Bronchial epithelial cell (primary cell): ENCODE data around the gene HEY2. TPM values are rescaled to one million over a fixed set of nuclear protein-coding genes. Genes with fewer than 3 reads are reported as not detected.

ENCODE experiments used
- DNase-seq: peaks from one replicate; pipeline ENCODE4 v3.0.0-alpha.2; 2010; ENCODE audit warnings: low read depth
- FAIRE-seq: peaks from 2 replicates; lab custom pipeline; 2011; peaks lifted over from hg19 to GRCh38; lab: Jason Lieb, UNC
- H3K27me3 ChIP-seq: 2 replicates; pipeline ENCODE4 v1.5.1; 2011; ENCODE audit warnings: low read length; ENCODE audit not compliant: control insufficient read depth, insufficient read depth
- H3K36me3 ChIP-seq: 2 replicates; pipeline ENCODE4 v1.5.1; 2011; ENCODE audit warnings: low read length; ENCODE audit not compliant: control insufficient read depth, insufficient read depth
- H3K4me3 ChIP-seq: 2 replicates; pipeline ENCODE4 v1.5.1; 2011; ENCODE audit warnings: mild to moderate bottlenecking, low read depth, low read length, control low read depth
- total RNA-seq: library from RNA; depleted of rRNA; stranded (reverse); fragments of >200 nt; gene quantifications from 2 replicates; pipeline ENCODE4 v1.2.1, GENCODE V29; 2014
- TF ChIP-seq, protein P1 (sequence below): IDR thresholded peaks from 2 replicates; pipeline ENCODE4 v1.5.1; 2011; ENCODE audit warnings: mild to moderate bottlenecking, moderate library complexity, low read length, control low read depth, inconsistent platforms; ENCODE audit not compliant: insufficient read depth, severe bottlenecking

The HEY2 gene
- total RNA-seq, 1 donor from 2014 or later = not detected

- FAIRE-seq (no peak), DNase-seq (no peak)
- Histone ChIP-seq H3K4me3 (no peak overlapping the region), H3K27me3 (no peaks in the 10 kb centered on the region), H3K36me3 (no peaks in the 10 kb centered on the region)
- TF ChIP-seq, protein P1, sequence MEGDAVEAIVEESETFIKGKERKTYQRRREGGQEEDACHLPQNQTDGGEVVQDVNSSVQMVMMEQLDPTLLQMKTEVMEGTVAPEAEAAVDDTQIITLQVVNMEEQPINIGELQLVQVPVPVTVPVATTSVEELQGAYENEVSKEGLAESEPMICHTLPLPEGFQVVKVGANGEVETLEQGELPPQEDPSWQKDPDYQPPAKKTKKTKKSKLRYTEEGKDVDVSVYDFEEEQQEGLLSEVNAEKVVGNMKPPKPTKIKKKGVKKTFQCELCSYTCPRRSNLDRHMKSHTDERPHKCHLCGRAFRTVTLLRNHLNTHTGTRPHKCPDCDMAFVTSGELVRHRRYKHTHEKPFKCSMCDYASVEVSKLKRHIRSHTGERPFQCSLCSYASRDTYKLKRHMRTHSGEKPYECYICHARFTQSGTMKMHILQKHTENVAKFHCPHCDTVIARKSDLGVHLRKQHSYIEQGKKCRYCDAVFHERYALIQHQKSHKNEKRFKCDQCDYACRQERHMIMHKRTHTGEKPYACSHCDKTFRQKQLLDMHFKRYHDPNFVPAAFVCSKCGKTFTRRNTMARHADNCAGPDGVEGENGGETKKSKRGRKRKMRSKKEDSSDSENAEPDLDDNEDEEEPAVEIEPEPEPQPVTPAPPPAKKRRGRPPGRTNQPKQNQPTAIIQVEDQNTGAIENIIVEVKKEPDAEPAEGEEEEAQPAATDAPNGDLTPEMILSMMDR = no peak
These were observed 34.9 kb upstream of the HEY2 start for GRCh38 chr6:125714441-125715090.

DNA sequence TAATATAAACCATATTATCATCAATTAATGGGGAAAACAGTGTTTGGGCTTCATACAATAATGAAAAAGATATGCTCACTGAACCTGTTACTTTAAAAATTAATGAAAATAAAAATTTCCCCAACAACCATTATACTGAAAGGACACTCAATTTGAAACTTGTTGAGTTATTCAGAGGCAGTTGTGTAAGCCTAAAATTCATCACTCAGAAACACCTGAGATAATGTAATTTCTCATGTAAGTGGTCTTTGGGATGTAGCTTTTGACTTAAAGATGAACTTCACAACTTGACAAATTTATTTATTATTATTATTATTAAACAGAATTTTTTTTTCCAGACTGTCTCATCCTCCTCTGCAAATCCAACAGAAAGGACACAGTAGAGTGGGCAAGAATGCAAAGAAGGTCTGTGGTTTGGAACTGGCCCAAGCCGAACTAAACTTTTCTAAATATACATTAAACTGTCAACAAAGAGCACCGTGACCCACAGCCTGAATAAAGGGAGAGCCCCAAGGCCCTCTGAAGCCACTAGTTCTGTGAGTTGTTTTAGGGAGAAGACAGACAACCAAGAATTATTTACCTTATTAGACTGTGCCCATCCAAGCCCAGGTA, 32.2 kb upstream of the HEY2 start:
- Histone ChIP-seq H3K36me3 (no peaks in the 10 kb centered on the region), H3K27me3 (no peaks in the 10 kb centered on the region), H3K4me3 (no peak overlapping the region)
- FAIRE-seq (no peak), DNase-seq (no peak)
- TF ChIP-seq, protein P1 = no peak

DNA sequence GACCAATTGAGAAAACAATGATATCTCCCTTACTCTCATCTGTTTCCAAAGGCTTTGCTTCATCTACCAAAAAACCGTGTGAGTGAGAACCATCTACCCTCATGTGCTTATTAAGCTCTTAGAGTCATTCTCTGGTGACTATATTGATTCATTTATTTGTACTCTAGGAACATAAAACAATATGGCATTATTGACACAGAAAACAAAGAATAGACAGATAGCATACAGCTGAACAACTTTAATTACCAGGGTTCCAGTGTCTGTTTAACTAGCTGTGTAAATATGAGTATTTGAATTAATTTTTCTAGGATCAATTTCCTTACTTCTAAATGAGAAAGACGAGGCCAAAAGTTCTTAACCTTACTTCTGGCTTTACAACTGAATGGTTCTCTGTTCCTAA, 31.3 kb upstream of the HEY2 start:
- TF ChIP-seq, protein P1 = no peak
- DNase-seq (no peak), FAIRE-seq (no peak)
- H3K36me3 ChIP-seq = no peaks in the 10 kb centered on the region
- H3K27me3 ChIP-seq = no peaks in the 10 kb centered on the region
- no peak overlapping the region for H3K4me3 ChIP-seq

DNA sequence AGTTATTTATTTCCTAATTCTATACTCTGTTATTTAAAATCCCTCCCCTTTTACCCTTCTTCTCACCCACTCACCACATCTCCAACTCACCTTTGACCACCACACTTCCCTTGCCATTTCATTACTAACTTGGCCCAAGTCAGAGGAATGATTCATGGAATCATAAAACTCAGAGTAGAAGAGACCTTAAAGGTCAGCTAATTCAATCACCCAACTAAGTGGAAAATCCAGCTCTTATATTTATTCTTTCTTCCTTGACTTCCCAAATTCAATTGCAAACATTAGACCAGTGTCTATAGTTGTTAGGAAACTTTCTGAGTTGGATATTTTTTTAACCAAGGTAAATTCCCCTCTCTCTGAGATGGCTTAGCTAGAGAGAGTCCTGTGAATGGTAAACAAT, 26.5 kb upstream of the HEY2 start:
- Histone ChIP-seq H3K36me3 (no peaks in the 10 kb centered on the region), H3K4me3 (no peak overlapping the region), H3K27me3 (no peaks in the 10 kb centered on the region)
- TF ChIP-seq, protein P1 = no peak
- FAIRE-seq (no peak), DNase-seq (no peak)

DNA sequence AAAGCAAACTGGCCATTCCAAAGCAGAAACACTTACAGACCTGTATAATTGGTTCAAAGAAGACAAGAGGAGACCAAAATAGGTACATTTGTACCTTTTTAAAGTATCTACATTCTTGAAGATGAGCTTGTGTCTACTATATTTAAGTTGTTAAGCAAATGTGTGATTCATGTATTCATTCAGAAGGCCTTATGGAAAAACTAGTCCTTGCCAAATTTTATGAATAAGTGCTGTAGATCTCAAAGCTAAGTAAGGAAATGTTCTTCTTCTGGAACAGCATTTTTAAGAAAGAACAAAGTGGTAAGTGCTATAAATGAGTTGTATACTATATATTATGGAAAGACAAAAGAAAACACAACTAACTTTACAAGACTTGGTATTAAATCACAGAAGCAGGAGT, 22.2 kb upstream of the HEY2 start:
- no peaks in the 10 kb centered on the region for H3K27me3 ChIP-seq
- DNase-seq = no peak
- no peak overlapping the region for H3K4me3 ChIP-seq
- no peak for FAIRE-seq
- H3K36me3 ChIP-seq = no peaks in the 10 kb centered on the region
- TF ChIP-seq, protein P1 = no peak

- TF ChIP-seq, protein P1 = no peak
- DNase-seq = peak; percentile 59
These were observed 20.7 kb upstream of the HEY2 start for GRCh38 chr6:125728739-125729138.

More at GRCh38 chr6:125728739-125729138, 20.7 kb upstream of the HEY2 start:
- peak; percentile 7 for FAIRE-seq
- H3K4me3 ChIP-seq = no peak overlapping the region
- no peaks in the 10 kb centered on the region for H3K27me3 ChIP-seq
- H3K36me3 ChIP-seq = no peaks in the 10 kb centered on the region
